H1 (cell line): ENCODE results near the gene SNED1. TPM values are rescaled to one million over a fixed set of nuclear protein-coding genes. Genes with fewer than 3 reads are reported as not detected.
"Not testable (repeated sequence)": the region's sequence is repeated elsewhere in the genome, so short reads cannot be mapped to it uniquely, and the experiment has no call there.

ENCODE experiments used
- CTCF ChIA-PET: fragments of 300-600 bp; sonication (Branson Sonifier 250); formaldehyde crosslinking; loops from one replicate; lab custom pipeline; 2021; ENCODE audit not compliant: partially characterized antibody; lab: Charles Lee
- POLR2A ChIA-PET: fragments of 300-600 bp; sonication (Branson Sonifier 250); formaldehyde crosslinking; loops from one replicate; lab custom pipeline; 2021; ENCODE audit warnings: inconsistent platforms; ENCODE audit not compliant: partially characterized antibody; lab: Charles Lee
- DNase-seq, 2 experiments: peaks; one replicate each; pipeline versions ENCODE4 v3.0.0 to v3.0.0-alpha.2; 2010 to 2022; ENCODE audit warnings: low spot score in 2 of 2, low read depth in 1 of 2, mixed read lengths in 1 of 2
- FAIRE-seq: peaks from 2 replicates; lab custom pipeline; 2011; peaks lifted over from hg19 to GRCh38; lab: Jason Lieb, UNC
- H2AFZ ChIP-seq: 2 replicates; pipeline ENCODE4 v1.8.1; 2012; ENCODE audit warnings: low read length, inconsistent platforms
- H2AK5ac ChIP-seq: 2 replicates; pipeline ENCODE4 v1.6.1; 2013; ENCODE audit warnings: low read depth, low read length
- H2BK120ac ChIP-seq: replicated peaks from 2 replicates; pipeline ENCODE3; 2013; ENCODE audit warnings: low read depth, low read length, inconsistent platforms
- H2BK12ac ChIP-seq: 2 replicates; pipeline ENCODE4 v1.6.1; 2013; ENCODE audit warnings: low read depth, low read length
- H2BK15ac ChIP-seq: 2 replicates; pipeline ENCODE4 v1.6.1; 2013; ENCODE audit warnings: low read length
- H2BK20ac ChIP-seq: 2 replicates; pipeline ENCODE4 v1.6.1; 2013; ENCODE audit warnings: low read length
- H2BK5ac ChIP-seq: 2 replicates; pipeline ENCODE4 v1.6.1; 2013; ENCODE audit warnings: low read depth, low read length
- H3K14ac ChIP-seq: 2 replicates; pipeline ENCODE4 v1.6.1; 2013; ENCODE audit warnings: inconsistent platforms; ENCODE audit not compliant: insufficient read length
- H3K18ac ChIP-seq: 2 replicates; pipeline ENCODE4 v1.6.1; 2013; ENCODE audit warnings: low read length; ENCODE audit errors: extremely low read depth
- H3K23ac ChIP-seq: 2 replicates; pipeline ENCODE4 v1.6.1; 2013; ENCODE audit warnings: inconsistent platforms; ENCODE audit not compliant: insufficient read length
- H3K23me2 ChIP-seq: 2 replicates; pipeline ENCODE4 v1.6.1; 2013; ENCODE audit warnings: low read depth, low read length
- H3K27ac ChIP-seq: 2 replicates; pipeline ENCODE4 v1.6.1; 2011; ENCODE audit warnings: low read depth, low read length, inconsistent platforms
- H3K27me3 ChIP-seq, 4 experiments: replicated peaks in 1 of 4; 1 replicate in 1 of 4; 2 replicates in 3 of 4; pipeline versions ENCODE4 v1.6.1 to v1.8.1; 2011 to 2013; ENCODE audit warnings: low read length in 3 of 4, mild to moderate bottlenecking in 3 of 4, inconsistent platforms in 2 of 4, mixed read lengths in 2 of 4, moderate library complexity in 1 of 4; ENCODE audit not compliant: control insufficient read depth in 3 of 4, insufficient read depth in 3 of 4; ENCODE audit errors: extremely low read depth in 1 of 4
- H3K36me3 ChIP-seq, 4 experiments: 2 replicates each; pipeline versions ENCODE4 v1.6.1 to v1.8.1; 2011 to 2013; ENCODE audit warnings: mild to moderate bottlenecking in 4 of 4, low read length in 3 of 4, moderate library complexity in 2 of 4, control low read depth in 1 of 4, inconsistent platforms in 1 of 4; ENCODE audit not compliant: insufficient read depth in 4 of 4, control insufficient read depth in 2 of 4
- H3K4ac ChIP-seq: replicated peaks from 2 replicates; pipeline ENCODE3; 2013; ENCODE audit warnings: low read length, low read depth, mixed read lengths, inconsistent platforms; ENCODE audit not compliant: insufficient read length
- H3K4me1 ChIP-seq, 4 experiments: replicated peaks in 1 of 4; 1 replicate in 1 of 4; 2 replicates in 3 of 4; pipeline versions ENCODE4 v1.6.1 to v1.8.1; 2011 to 2013; ENCODE audit warnings: low read length in 3 of 4, inconsistent platforms in 2 of 4, mixed read lengths in 1 of 4; ENCODE audit not compliant: insufficient read depth in 4 of 4, control insufficient read depth in 3 of 4
- H3K4me2 ChIP-seq, 2 experiments: 2 replicates each; pipeline versions ENCODE4 v1.6.1 to v1.8.1; 2011 to 2013; ENCODE audit warnings: low read depth in 2 of 2, low read length in 2 of 2, control low read depth in 1 of 2, inconsistent platforms in 1 of 2, mild to moderate bottlenecking in 1 of 2; ENCODE audit not compliant: insufficient read depth in 1 of 2
- H3K4me3 ChIP-seq, 4 experiments: fragments of 200-600, 300-600 bp in 1 of 4; sonication (generic), shearing (Covaris generic), sonication (Bioruptor Twin) in 1 of 4; 2 replicates each; pipeline versions ENCODE4 v1.5.1 to v1.8.1; 2011 to 2016; ENCODE audit warnings: low read length in 4 of 4, low read depth in 3 of 4, control low read depth in 2 of 4, inconsistent platforms in 2 of 4, mild to moderate bottlenecking in 2 of 4, mixed read lengths in 1 of 4, moderate library complexity in 1 of 4; ENCODE audit not compliant: insufficient read depth in 2 of 4; ENCODE audit errors: extremely low read depth in 1 of 4
- H3K56ac ChIP-seq: replicated peaks from 2 replicates; pipeline ENCODE3; 2013; ENCODE audit warnings: low read depth, mild to moderate bottlenecking, mixed read lengths, low read length, inconsistent platforms; ENCODE audit not compliant: insufficient read length
- H3K79me1 ChIP-seq: 2 replicates; pipeline ENCODE4 v1.6.1; 2013; ENCODE audit warnings: low read depth, low read length, control low read depth
- H3K79me2 ChIP-seq, 2 experiments: 2 replicates each; pipeline versions ENCODE4 v1.6.1 to v1.8.1; 2012 to 2013; ENCODE audit warnings: low read length in 2 of 2, mild to moderate bottlenecking in 2 of 2, inconsistent platforms in 1 of 2; ENCODE audit not compliant: insufficient read depth in 2 of 2, control insufficient read depth in 1 of 2
- H3K9ac ChIP-seq, 4 experiments: replicated peaks in 1 of 4; 1 replicate in 1 of 4; 2 replicates in 3 of 4; pipeline versions ENCODE4 v1.6.1 to v1.8.1; 2011 to 2013; ENCODE audit warnings: low read depth in 3 of 4, low read length in 3 of 4, control low read depth in 2 of 4, mild to moderate bottlenecking in 2 of 4, moderate library complexity in 2 of 4, inconsistent platforms in 1 of 4; ENCODE audit errors: extremely low read depth in 1 of 4
- H3K9me3 ChIP-seq, 2 experiments: 2 replicates each; pipeline versions ENCODE4 v1.6.1 to v1.8.1; 2012 to 2013; ENCODE audit warnings: mild to moderate bottlenecking in 2 of 2, moderate library complexity in 2 of 2, control low read depth in 1 of 2, inconsistent platforms in 1 of 2, low read depth in 1 of 2, low read length in 1 of 2, mixed read lengths in 1 of 2; ENCODE audit not compliant: insufficient read depth in 2 of 2
- H4K20me1 ChIP-seq, 2 experiments: replicated peaks in 1 of 2; 2 replicates each; pipeline versions ENCODE3 to v1.8.1; 2011 to 2013; ENCODE audit warnings: inconsistent platforms in 2 of 2, low read length in 2 of 2, mild to moderate bottlenecking in 1 of 2; ENCODE audit not compliant: insufficient read depth in 2 of 2, control insufficient read depth in 1 of 2
- H4K5ac ChIP-seq: 2 replicates; pipeline ENCODE4 v1.6.1; 2013; ENCODE audit warnings: low read length, low read depth, mixed read lengths, inconsistent platforms; ENCODE audit not compliant: insufficient read length
- H4K8ac ChIP-seq: 2 replicates; pipeline ENCODE4 v1.8.0; 2013; ENCODE audit warnings: mild to moderate bottlenecking, moderate library complexity, low read length, inconsistent platforms; ENCODE audit not compliant: insufficient read depth; ENCODE audit errors: extremely low read depth
- H4K91ac ChIP-seq: replicated peaks from 2 replicates; pipeline ENCODE3; 2013; ENCODE audit warnings: low read length, mixed read lengths, inconsistent platforms; ENCODE audit not compliant: insufficient read length
- ASH2L ChIP-seq: fragments of 200-600, 300-600 bp; sonication (generic); IDR thresholded peaks from one replicate; pipeline ENCODE4 v1.7.1; 2017; ENCODE audit warnings: low read length
- CTBP2 ChIP-seq: IDR thresholded peaks from 2 replicates; pipeline ENCODE4 v1.7.0; 2011; ENCODE audit warnings: borderline replicate concordance, mild to moderate bottlenecking, moderate library complexity, mixed read lengths, low read length; ENCODE audit not compliant: insufficient read depth, insufficient read length
- POLR2A ChIP-seq, 2 experiments: IDR thresholded peaks; 1 replicate in 1 of 2; 2 replicates in 1 of 2; pipeline ENCODE4 v1.6.1; 2011; ENCODE audit warnings: low read depth in 2 of 2, low read length in 2 of 2, mild to moderate bottlenecking in 2 of 2; ENCODE audit errors: control extremely low read depth in 1 of 2
- WGBS, 2 experiments: shearing (Covaris generic) in 1 of 2; methylation state at CpG; one replicate each; pipeline versions ENCODE4 v1.1.6 to v1.1.7; 2013 to 2015; ENCODE audit warnings: low lambda C conversion rate in 2 of 2, mixed read lengths in 2 of 2, inconsistent platforms in 1 of 2, low coverage in 1 of 2, missing lambda C conversion rate in 1 of 2; ENCODE audit not compliant: insufficient replicate concordance in 2 of 2, insufficient coverage in 1 of 2, insufficient read length in 1 of 2; ENCODE audit errors: extremely low coverage in 1 of 2, missing lambda C conversion rate in 1 of 2; 5-methylcytosine and 5-hydroxymethylcytosine counted together
- polyA plus RNA-seq, 7 experiments: library from polyadenylated mRNA; depleted of rRNA in 3 of 7; stranded (reverse) in 5 of 7; unstranded in 2 of 7; fragments of >200 nt in 5 of 7; fragments of 200-250 nt in 2 of 7; gene quantifications; 1 replicate in 5 of 7; 2 replicates in 1 of 7; 4 replicates in 1 of 7; pipeline versions ENCODE4 v1.2.1 to v1.2.3, GENCODE V29; 2011 to 2013; ENCODE audit warnings: missing spikeins in 2 of 7, mixed read lengths in 2 of 7
- total RNA-seq: library from RNA; stranded (reverse); fragmentation: NEBNext Ultra II Directional; extraction: Animal tissue kit (Norgen Biotek cat#: 25700); gene quantifications from 2 replicates; pipeline ENCODE4 v1.2.1, GENCODE V29; 2021
- TF ChIP-seq, protein P1 (sequence below): IDR thresholded peaks from 2 replicates; pipeline ENCODE4 v1.6.1; 2011; ENCODE audit warnings: low read depth, mild to moderate bottlenecking, low read length; ENCODE audit not compliant: insufficient read depth

The SNED1 gene
- total and polyA plus RNA-seq, 2 of the 8 experiments (the other 6 are each of a cell fraction or from before 2014, with no cell fraction given), result 1.9 TPM

DNA sequence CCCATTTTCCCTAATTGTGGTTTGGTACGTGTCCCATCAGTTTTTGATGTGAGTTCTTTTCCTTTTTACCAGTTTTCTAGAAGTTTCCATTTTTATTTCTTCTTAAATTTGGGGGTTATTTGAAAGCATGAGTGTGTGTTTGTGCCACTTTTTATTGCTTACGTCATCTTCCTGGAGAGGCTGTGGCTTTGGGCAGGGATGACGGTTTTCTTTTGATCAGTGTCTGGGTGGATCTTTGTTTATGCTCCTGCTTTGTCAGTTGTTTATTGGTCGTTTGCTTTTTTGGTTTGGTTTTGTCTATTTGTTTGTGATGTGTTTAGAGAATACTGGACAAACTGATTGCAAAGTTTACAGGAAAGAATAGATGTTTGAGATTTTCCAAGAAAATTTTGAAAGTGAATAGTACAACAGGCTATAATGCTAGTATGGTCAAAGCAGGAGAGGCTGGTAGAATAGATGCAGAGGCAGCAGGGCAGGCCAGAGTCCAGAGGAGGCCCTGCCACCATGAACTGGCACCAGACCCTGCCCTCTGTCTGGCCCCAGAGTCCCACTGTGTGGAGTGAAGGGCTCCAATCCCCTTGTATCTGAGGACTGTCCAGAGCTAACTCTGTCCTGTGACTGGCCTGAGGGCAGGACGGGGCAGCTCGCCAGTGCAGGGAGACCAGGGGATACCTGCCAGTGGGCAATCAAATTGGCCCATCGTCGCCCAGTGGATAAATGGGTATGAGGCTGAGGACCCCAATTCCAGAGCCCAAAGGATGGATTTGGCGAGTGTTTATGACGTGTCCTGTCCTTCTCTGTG is 23.4 kb upstream of the SNED1 start (continued):
- TF ChIP-seq ASH2L (no peak), CTBP2 (no peak), POLR2A (IDR thresholded peaks at IDR 0.05; ENCODE audit: control extremely low read depth in 1 of 2, low read depth in 2 of 2, low read length in 2 of 2) (no peak)
- TF ChIP-seq, protein P1, sequence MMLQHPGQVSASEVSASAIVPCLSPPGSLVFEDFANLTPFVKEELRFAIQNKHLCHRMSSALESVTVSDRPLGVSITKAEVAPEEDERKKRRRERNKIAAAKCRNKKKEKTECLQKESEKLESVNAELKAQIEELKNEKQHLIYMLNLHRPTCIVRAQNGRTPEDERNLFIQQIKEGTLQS, result no peak

DNA sequence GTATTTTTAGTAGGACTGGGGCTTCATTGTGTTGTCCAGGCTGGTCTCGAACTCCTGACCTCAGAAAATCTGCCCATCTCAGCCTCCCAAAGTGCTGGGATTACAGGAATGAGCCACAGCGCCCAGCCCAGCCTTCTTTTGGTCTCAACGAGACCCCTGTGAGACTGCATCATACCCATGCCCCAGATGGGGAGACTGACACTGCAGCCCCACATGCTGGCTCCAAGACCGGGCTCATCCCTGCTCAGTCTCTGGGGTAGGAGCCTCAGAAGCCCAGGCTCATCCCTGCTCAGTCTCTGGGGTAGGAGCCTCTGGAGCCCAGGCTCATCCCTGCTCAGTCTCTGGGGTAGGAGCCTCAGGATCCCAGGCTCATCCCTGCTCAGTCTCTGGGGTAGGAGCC is 22.5 kb upstream of the SNED1 start:
- H3K9me3 ChIP-seq, H3K27ac ChIP-seq, H3K4me3 ChIP-seq, H3K14ac ChIP-seq, H3K18ac ChIP-seq, H3K36me3 ChIP-seq, POLR2A ChIA-PET, H2BK5ac ChIP-seq, H2BK15ac ChIP-seq, H3K4ac ChIP-seq, H3K4me1 ChIP-seq, H2BK20ac ChIP-seq, H4K91ac ChIP-seq, H4K20me1 ChIP-seq, H2AFZ ChIP-seq, H3K23me2 ChIP-seq, H3K9ac ChIP-seq, H3K23ac ChIP-seq, H2AK5ac ChIP-seq, H4K5ac ChIP-seq, H3K56ac ChIP-seq, H2BK12ac ChIP-seq, H3K4me2 ChIP-seq, FAIRE-seq, H2BK120ac ChIP-seq, H3K79me2 ChIP-seq, H3K79me1 ChIP-seq, DNase-seq, H4K8ac ChIP-seq, H3K27me3 ChIP-seq: not testable (repeated sequence)
- 76% methylated on average over 4 of the region's 4 CpGs; no CpG with 5 or more reads in 1 of the 2 experiments for WGBS, 2 experiments
- CTCF ChIA-PET, result interaction anchor here (1.0 kb wide), 1 partner anchor 54 kb away, joined by 3 read pairs; no protein-coding TSS in a partner anchor
